Astrocyte (in vitro differentiated cells and primary cell): Measurements from ENCODE around the gene TMEM52B.
"Not testable (repeated sequence)": the region's sequence is repeated elsewhere in the genome, so short reads cannot be mapped to it uniquely, and the experiment has no call there.

ENCODE experiments used
- EZH2 ChIP-seq: IDR thresholded peaks from 2 replicates; pipeline ENCODE4 v1.6.1; 2012; ENCODE audit warnings: mild to moderate bottlenecking, low read length, inconsistent platforms; ENCODE audit not compliant: insufficient read depth
- TF ChIP-seq, protein P1 (sequence below): IDR thresholded peaks from 2 replicates; pipeline ENCODE4 v1.5.1; 2011; ENCODE audit warnings: low read depth, mild to moderate bottlenecking, inconsistent platforms, low read length, moderate library complexity; ENCODE audit not compliant: insufficient read depth

- TF ChIP-seq, protein P1, sequence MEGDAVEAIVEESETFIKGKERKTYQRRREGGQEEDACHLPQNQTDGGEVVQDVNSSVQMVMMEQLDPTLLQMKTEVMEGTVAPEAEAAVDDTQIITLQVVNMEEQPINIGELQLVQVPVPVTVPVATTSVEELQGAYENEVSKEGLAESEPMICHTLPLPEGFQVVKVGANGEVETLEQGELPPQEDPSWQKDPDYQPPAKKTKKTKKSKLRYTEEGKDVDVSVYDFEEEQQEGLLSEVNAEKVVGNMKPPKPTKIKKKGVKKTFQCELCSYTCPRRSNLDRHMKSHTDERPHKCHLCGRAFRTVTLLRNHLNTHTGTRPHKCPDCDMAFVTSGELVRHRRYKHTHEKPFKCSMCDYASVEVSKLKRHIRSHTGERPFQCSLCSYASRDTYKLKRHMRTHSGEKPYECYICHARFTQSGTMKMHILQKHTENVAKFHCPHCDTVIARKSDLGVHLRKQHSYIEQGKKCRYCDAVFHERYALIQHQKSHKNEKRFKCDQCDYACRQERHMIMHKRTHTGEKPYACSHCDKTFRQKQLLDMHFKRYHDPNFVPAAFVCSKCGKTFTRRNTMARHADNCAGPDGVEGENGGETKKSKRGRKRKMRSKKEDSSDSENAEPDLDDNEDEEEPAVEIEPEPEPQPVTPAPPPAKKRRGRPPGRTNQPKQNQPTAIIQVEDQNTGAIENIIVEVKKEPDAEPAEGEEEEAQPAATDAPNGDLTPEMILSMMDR, result not testable (repeated sequence)
- TF ChIP-seq EZH2, result not testable (repeated sequence)
Measured at GRCh38 chr12:10215946-10216345, 37.1 kb downstream of the TMEM52B start.
